GM18951 (cell line): ENCODE data around the gene CCL17.
A peak's percentile ranks its signal among the peaks of the same experiment; 100 is the strongest.

ENCODE experiments used
- POLR2A ChIP-seq: IDR thresholded peaks from 4 replicates; pipeline ENCODE4 v1.6.1; 2011; ENCODE audit warnings: mild to moderate bottlenecking; ENCODE audit not compliant: insufficient read length, insufficient read depth; ENCODE audit errors: extremely low read depth
- in situ Hi-C: fragments of 300-500 bp; cut with MboI; formaldehyde crosslinking; loops from one replicate; pipeline ENCODE4 v1.12.0; 2022; ENCODE audit warnings: low sequenced_read_pairs, mixed read lengths, inconsistent platforms; ENCODE audit not compliant: unreplicated experiment

The CCL17 gene

DNA sequence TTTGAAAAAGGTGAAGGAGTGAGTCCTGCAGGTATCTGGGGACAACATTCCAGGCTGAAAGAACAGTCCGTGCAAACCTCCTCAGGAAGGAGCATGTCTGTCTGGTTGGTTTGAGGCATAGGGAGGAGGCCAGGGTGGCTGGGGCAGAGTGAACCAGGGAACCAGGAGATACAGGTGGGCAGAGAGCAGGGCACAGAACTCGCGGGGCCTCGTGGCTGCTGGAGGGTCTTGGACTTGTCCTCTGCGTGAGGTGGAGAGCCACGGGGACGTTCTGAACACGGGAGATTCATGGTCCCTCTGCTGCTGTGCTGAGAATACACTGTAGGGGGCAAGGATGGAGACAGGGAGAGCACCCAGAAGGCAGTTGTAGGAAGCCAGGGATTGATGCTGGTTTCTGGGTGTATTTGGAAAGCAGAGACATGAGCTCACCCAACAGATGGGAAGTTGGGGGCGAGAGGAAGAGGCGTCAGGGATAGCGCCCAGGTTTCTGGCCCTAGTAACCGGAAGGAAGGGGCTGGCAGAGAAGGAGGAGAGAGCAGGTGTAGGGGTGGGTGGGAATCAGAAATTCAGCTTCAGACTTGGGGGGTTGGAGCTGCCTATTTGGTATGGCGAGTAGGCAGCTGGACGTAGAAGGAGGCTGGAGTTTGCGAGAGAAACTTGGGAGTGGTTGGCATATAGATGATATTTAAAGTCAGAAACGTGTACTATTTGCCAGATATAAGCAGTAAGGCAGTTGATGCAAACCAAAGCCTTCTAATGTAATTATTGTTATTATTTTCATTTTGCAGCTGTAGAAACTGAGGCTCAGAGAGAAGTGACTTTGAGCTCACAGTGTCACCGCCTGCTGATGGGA is at the start of gene CCL17:
CCL17 (plus strand) TSS at position 803 of the 853 bp plus-strand sequence. CDS start 9,166 bp downstream, outside the sequence.
- in situ Hi-C loops = loop anchor here (25.0 kb wide), 1 partner anchor 317 kb away; the partner anchor contains the start of gene CPNE2
- no peak for TF ChIP-seq POLR2A

- in situ Hi-C loops = no loop called here
- TF ChIP-seq POLR2A = no peak
Measured at GRCh38 chr16:57355898-57356414, 48.6 kb upstream of the CCL17 start.

DNA sequence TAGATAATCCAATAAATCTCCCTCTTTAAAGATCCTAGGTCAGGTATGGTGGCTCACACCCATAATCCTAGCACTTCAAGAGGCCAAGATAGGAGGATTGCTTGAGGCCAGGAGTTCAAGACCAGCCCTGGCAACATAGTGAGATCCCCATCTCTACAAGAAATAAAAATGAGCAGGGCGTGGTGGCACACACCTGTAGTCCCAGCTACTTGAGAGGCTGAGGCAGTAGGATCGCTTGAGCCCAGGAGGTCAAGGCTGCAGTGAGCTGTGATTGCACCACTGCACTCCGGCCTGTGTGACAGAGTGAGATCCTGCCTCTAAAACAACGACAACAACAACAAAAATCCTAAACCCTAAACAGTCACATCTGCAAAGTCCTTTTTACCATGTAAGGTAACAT is 48.0 kb upstream of the CCL17 start:
- TF ChIP-seq POLR2A = no peak

DNA sequence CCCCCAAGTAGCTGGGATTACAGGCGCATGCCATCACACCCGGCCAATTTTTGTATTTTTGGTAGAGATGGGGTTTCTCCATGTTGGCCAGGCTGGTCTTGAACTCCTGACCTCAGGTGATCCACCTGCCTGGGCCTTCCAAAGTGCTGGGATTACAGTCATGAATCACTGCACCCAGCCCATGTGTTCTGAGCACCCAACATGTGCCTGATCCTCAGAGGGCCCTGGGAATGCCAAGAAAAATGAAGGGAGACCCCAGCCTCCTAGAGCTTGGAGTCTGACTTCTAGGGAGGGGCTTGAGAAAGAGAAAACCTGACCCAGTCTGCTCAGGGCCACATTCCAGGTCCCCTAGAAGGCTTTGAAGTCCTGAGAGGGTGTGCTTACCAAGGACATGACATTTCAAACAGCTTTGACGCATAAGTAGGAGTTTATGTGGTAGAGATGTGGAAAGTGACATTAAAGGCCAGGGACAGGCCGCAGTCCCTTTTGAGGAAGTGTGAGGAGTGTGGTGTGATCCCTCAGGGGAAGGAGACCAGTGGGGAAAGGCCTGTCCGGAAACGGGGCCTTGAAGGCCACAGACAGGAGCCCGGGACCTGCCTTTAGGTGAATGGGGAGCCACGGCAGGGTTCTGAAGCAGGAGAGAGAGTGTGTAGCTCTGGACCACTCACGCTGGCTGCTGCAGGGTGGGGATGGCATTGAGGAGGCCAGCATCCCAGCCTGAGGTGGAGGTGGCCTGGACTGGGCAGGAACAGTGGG is 47.1 kb upstream of the CCL17 start:
- no peak for TF ChIP-seq POLR2A
- in situ Hi-C loops = no loop called here

More for the DNA sequence above, 48.0 kb upstream of the CCL17 start:
- in situ Hi-C loops = no loop called here

GRCh38 chr16:57358086-57358420 is 46.5 kb upstream of the CCL17 start:
- in situ Hi-C loops = no loop called here
- TF ChIP-seq POLR2A = no peak

- in situ Hi-C loops = no loop called here
- TF ChIP-seq POLR2A = peak; percentile 53
Measured at GRCh38 chr16:57358527-57359095, 46.0 kb upstream of the CCL17 start, which contains the start of gene CCL22. Gene CCL22 (plus strand): TSS chr16:57358783. CDS start chr16:57358817, 34 bp downstream.

- in situ Hi-C loops = no loop called here
- TF ChIP-seq POLR2A = no peak
Measured at GRCh38 chr16:57360321-57360935, 44.1 kb upstream of the CCL17 start.

DNA sequence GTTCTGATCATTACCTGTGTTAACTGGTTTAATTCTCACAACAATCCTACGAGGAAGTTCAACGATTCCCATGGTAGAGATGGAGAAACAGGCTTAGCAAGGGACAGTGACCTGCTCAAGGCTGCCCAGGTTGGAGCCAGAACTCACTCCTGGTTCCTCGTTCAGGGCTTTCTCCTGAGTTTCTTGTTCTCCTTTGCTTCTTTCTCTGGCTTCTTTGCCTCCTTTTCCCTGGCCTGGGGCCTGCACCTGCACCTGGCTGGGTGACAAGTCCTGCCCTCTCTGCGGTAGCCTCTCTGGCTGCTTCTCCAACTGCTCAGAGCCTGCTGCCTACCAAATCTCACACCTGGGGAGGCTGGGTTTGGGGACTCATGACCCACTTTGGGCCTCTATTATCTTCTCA is 43.2 kb upstream of the CCL17 start:
- in situ Hi-C loops = no loop called here
- TF ChIP-seq POLR2A = no peak

- in situ Hi-C loops = no loop called here
- no peak for TF ChIP-seq POLR2A
Measured at GRCh38 chr16:57364143-57364542, 40.4 kb upstream of the CCL17 start.

- TF ChIP-seq POLR2A = peak; percentile 8
- in situ Hi-C loops = no loop called here
Measured at GRCh38 chr16:57366544-57367040, 38.0 kb upstream of the CCL17 start.

DNA sequence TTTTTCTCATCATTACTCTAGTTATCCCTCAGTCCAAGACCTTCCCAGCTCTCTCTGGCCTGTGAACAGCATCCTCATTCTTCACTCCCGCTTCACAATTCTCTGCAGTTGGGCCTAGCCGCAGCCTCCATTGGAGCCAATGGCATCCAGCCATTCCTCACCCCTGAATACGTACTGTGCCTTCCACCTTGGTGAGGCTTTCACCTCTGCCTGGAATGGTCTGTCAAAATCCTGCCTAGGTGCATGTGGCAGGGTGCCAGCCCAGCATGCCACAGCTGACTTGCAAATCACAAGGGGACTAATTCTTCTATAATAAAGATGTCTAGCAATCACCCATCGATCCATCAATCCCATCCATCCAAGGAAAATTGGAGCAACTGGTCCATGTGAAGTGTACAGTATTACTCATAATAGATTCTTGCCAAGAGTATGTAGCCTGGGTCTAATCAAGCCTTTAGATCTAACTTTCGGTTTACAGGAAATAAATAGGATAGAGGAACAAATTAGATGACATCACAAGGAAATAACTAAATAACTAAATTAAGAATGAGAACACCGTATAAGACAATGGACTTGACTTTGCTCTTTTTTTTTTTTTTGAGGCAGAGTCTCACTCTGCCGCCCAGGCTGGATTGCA is 37.3 kb upstream of the CCL17 start:
- in situ Hi-C loops = no loop called here
- TF ChIP-seq POLR2A = no peak
